Measurements from ENCODE around the gene RSRC2. TPM values are rescaled to one million over a fixed set of nuclear protein-coding genes. Genes with fewer than 3 reads are reported as not detected.

Gene RSRC2
- total RNA-seq, 1 donor from 2014 or later, result 55.2 TPM

Other genes with a start within 250 kb of the RSRC2 start
- gene CLIP1, start 104.3 kb downstream of the RSRC2 start, total RNA-seq, result 99.9 TPM
- 14.9 TPM for gene ZCCHC8, start 26.0 kb downstream of the RSRC2 start, total RNA-seq
- gene KNTC1, start 313 bp upstream of the RSRC2 start, total RNA-seq, result 8.5 TPM
- 33.6 TPM for gene HCAR2, start 176.4 kb upstream of the RSRC2 start, total RNA-seq
- gene HCAR3, start 189.9 kb upstream of the RSRC2 start, total RNA-seq, result 7.2 TPM
- 6.1 TPM for gene HCAR1, start 203.9 kb upstream of the RSRC2 start, total RNA-seq
- 35.1 TPM for gene DENR, start 225.9 kb upstream of the RSRC2 start, total RNA-seq
- gene CCDC62, start 247.6 kb upstream of the RSRC2 start, total RNA-seq, result 0.35 TPM